Stimulated activated CD8-positive, alpha-beta memory T cell treated with anti-CD3 and anti-CD28 coated beads, Interleukin-12 subunit alpha, Interleukin-12 subunit beta, amount 100 ng/mL, for 24 hours (primary cell): Measurements from ENCODE around the gene URGCP.
"Not testable (repeated sequence)": the region's sequence is repeated elsewhere in the genome, so short reads cannot be mapped to it uniquely, and the experiment has no call there.

Experiments
- DNase-seq: peaks from one replicate; pipeline ENCODE4 v3.0.0-alpha.2; 2020; ENCODE audit errors: extremely low read depth

Gene URGCP

GRCh38 chr7:43834463-43835251 is 71.7 kb downstream of the URGCP start:
- DNase-seq = peak; percentile 8

GRCh38 chr7:43830917-43831316 is 75.5 kb downstream of the URGCP start:
- DNase-seq = not testable (repeated sequence)
